Measurements from ENCODE around the gene P2RX1.

GRCh38 chr17:3963237-3964201 is 47.3 kb upstream of the P2RX1 start:
- TF ChIP-seq, protein P1, sequence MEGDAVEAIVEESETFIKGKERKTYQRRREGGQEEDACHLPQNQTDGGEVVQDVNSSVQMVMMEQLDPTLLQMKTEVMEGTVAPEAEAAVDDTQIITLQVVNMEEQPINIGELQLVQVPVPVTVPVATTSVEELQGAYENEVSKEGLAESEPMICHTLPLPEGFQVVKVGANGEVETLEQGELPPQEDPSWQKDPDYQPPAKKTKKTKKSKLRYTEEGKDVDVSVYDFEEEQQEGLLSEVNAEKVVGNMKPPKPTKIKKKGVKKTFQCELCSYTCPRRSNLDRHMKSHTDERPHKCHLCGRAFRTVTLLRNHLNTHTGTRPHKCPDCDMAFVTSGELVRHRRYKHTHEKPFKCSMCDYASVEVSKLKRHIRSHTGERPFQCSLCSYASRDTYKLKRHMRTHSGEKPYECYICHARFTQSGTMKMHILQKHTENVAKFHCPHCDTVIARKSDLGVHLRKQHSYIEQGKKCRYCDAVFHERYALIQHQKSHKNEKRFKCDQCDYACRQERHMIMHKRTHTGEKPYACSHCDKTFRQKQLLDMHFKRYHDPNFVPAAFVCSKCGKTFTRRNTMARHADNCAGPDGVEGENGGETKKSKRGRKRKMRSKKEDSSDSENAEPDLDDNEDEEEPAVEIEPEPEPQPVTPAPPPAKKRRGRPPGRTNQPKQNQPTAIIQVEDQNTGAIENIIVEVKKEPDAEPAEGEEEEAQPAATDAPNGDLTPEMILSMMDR (IDR thresholded peaks at IDR 0.05; ENCODE audit: low read length): no peak
- no peak for TF ChIP-seq EZH2 (IDR thresholded peaks at IDR 0.05; ENCODE audit: borderline replicate concordance, low read length)
